Fibroblast of villous mesenchyme (primary cell): ENCODE results near the gene ANKS1B. TPM values are rescaled to one million over a fixed set of nuclear protein-coding genes. Genes with fewer than 3 reads are reported as not detected.

ENCODE experiments used
- DNase-seq: peaks from one replicate; pipeline ENCODE4 v3.0.0-alpha.2; 2010; ENCODE audit warnings: low read depth
- H3K4me3 ChIP-seq: 2 replicates; pipeline ENCODE4 v1.5.1; 2011; ENCODE audit warnings: low read depth, mild to moderate bottlenecking, low read length
- total RNA-seq: library from RNA; depleted of rRNA; stranded (reverse); fragments of >200 nt; gene quantifications from 2 replicates; pipeline ENCODE4 v1.2.3, GENCODE V29; 2012
- TF ChIP-seq, protein P1 (sequence below): IDR thresholded peaks from 2 replicates; pipeline ENCODE4 v1.5.1; 2012; ENCODE audit warnings: low read depth, mild to moderate bottlenecking, low read length; ENCODE audit not compliant: insufficient read depth

ANKS1B gene
- total RNA-seq, 1 donor, result 0.86 TPM

- DNase-seq, result no peak
- H3K4me3 ChIP-seq, result no peak overlapping the region
- TF ChIP-seq, protein P1, sequence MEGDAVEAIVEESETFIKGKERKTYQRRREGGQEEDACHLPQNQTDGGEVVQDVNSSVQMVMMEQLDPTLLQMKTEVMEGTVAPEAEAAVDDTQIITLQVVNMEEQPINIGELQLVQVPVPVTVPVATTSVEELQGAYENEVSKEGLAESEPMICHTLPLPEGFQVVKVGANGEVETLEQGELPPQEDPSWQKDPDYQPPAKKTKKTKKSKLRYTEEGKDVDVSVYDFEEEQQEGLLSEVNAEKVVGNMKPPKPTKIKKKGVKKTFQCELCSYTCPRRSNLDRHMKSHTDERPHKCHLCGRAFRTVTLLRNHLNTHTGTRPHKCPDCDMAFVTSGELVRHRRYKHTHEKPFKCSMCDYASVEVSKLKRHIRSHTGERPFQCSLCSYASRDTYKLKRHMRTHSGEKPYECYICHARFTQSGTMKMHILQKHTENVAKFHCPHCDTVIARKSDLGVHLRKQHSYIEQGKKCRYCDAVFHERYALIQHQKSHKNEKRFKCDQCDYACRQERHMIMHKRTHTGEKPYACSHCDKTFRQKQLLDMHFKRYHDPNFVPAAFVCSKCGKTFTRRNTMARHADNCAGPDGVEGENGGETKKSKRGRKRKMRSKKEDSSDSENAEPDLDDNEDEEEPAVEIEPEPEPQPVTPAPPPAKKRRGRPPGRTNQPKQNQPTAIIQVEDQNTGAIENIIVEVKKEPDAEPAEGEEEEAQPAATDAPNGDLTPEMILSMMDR, result no peak
Measured at GRCh38 chr12:99768758-99769157, 216.0 kb downstream of the ANKS1B start.

- DNase-seq, result peak; percentile 12
- no peak overlapping the region for H3K4me3 ChIP-seq
- TF ChIP-seq, protein P1, result peak; percentile 33
Measured at GRCh38 chr12:99767809-99768208, 216.9 kb downstream of the ANKS1B start.

GRCh38 chr12:99766408-99766807 is 218.3 kb downstream of the ANKS1B start:
- TF ChIP-seq, protein P1, result no peak
- no peak for DNase-seq
- H3K4me3 ChIP-seq, result no peak overlapping the region

GRCh38 chr12:99765469-99766114 is 219.1 kb downstream of the ANKS1B start:
- TF ChIP-seq, protein P1, result no peak
- no peak overlapping the region for H3K4me3 ChIP-seq
- DNase-seq, result no peak

DNA sequence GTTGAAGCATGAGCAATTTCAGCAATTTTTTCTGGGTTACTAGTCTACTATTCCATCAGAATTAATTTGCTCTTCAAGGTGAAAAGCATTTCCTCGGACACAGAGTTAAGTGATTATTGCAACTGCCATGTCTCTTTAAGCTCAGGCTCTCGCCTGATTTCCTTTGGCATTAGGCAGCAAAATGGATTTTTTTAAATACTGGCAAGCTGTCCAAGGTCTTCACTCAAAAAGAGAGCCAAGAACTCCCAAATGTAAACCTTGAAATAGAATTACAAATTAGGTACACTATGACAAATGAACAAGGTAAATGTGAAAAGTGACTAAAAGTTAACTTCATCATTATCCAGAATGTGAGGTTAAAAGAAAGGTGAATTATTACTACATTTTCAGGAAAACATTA is 225.3 kb downstream of the ANKS1B start:
- TF ChIP-seq, protein P1, result no peak
- no peak for DNase-seq
- no peak overlapping the region for H3K4me3 ChIP-seq

DNA sequence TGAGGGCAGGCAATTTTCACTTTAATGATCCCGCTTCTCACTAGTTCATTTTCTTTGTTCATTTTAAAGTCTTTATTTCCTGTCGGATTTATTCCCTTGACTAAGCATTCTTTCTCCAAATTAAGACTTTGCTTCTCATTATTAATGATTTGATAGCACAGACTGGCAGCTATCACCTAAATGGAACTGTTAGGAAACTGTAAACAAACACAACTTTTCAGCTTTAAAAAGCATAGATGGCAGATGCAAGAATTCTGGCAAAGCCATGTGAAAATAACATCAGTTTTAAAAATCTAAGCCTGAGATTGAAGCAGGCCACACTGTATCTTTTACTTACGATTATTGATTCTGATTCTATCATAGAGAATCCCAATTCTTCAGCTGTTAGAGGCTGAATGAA is 225.7 kb downstream of the ANKS1B start:
- TF ChIP-seq, protein P1, result no peak
- no peak for DNase-seq
- H3K4me3 ChIP-seq, result no peak overlapping the region

- TF ChIP-seq, protein P1, result no peak
- H3K4me3 ChIP-seq, result no peak overlapping the region
- no peak for DNase-seq
Measured at GRCh38 chr12:99752740-99753139, 232.0 kb downstream of the ANKS1B start.
